ENCODE measurements around the gene TXN. TPM values are rescaled to one million over a fixed set of nuclear protein-coding genes. Genes with fewer than 3 reads are reported as not detected.

The TXN gene
- total and polyA plus RNA-seq, 10 of the 15 experiments (the other 5 are each of a cell fraction or from before 2014, with no cell fraction given) = 309 to 2,304 (median 650) TPM

- H3K9me3 ChIP-seq (replicated peaks; ENCODE audit: control insufficient read depth, insufficient read depth, low read length) = no peaks in the 10 kb centered on the region
- no peak for TF ChIP-seq ZNF24 (IDR thresholded peaks at IDR 0.05)
- TF ChIP-seq ASH2L (IDR thresholded peaks at IDR 0.05; ENCODE audit: borderline replicate concordance, low read depth) = no peak
- no peak for TF ChIP-seq EED (IDR thresholded peaks at IDR 0.05; ENCODE audit: low read depth)
- no peak for TF ChIP-seq EZH2 (IDR thresholded peaks at IDR 0.05; ENCODE audit: borderline replicate concordance, control insufficient read depth, low read depth, low read length)
- no peak for TF ChIP-seq IRF3 (IDR thresholded peaks at IDR 0.05)
- no peak for TF ChIP-seq LARP7 (IDR thresholded peaks at IDR 0.05)
- no peak for TF ChIP-seq WRNIP1 (IDR thresholded peaks at IDR 0.05; ENCODE audit: borderline replicate concordance, low read depth, low read length)
- TF ChIP-seq NBN (IDR thresholded peaks at IDR 0.05) = no peak
- no peak for TF ChIP-seq CREB1 (IDR thresholded peaks at IDR 0.05; ENCODE audit: low read depth)
- TF ChIP-seq BACH1 (IDR thresholded peaks at IDR 0.05; ENCODE audit: borderline replicate concordance) = no peak
- ChIA-PET RAD21 (ENCODE audit: unreplicated experiment) (no interaction called here), POLR2A (interaction anchor here (0.7 kb wide), 1 partner anchor 56 kb away, joined by 4 read pairs; no protein-coding TSS in a partner anchor), SMC1A (ENCODE audit: uncharacterized antibody, unreplicated experiment) (interaction anchor here (1.2 kb wide), 1 partner anchor 16 kb away, joined by 4 read pairs; no protein-coding TSS in a partner anchor), CTCF (no interaction called here)
- DNase-seq (ENCODE audit: low read depth, low spot score) (no peak), FAIRE-seq (no peak), ATAC-seq (no peak)
- 87% methylated on average over 6 of the region's 6 CpGs for WGBS (ENCODE audit: insufficient coverage, insufficient replicate concordance, low lambda C conversion rate, missing lambda C conversion rate)
- H3K27ac ChIP-seq (ENCODE audit: control insufficient read depth, insufficient read depth) = no peak overlapping the region
- no TSS peak for BruUV-seq (replicated peaks)
- no peaks in the 10 kb centered on the region for H3K4me1 ChIP-seq (ENCODE audit: control insufficient read depth, insufficient read depth, low read length)
- intact Hi-C loops (cut with micrococcal nuclease; ENCODE audit: unreplicated experiment) (no loop called here), in situ Hi-C loops (cut with MboI) (no loop called here)
- H3K4me3 ChIP-seq = no peak overlapping the region
- H3K36me3 ChIP-seq (ENCODE audit: control insufficient read depth in 2 of 2, insufficient read depth in 2 of 2, low read length in 1 of 2) = no peaks in the 10 kb centered on the region
- no peak overlapping the region for H3K4me2 ChIP-seq (ENCODE audit: control insufficient read depth, insufficient read depth)
- H3K79me2 ChIP-seq (ENCODE audit: control insufficient read depth, insufficient read depth, low read length) = no peaks in the 10 kb centered on the region
- no peak overlapping the region for H2AFZ ChIP-seq (ENCODE audit: control insufficient read depth, low read depth, low read length)
- no peaks in the 10 kb centered on the region for H4K20me1 ChIP-seq (ENCODE audit: control insufficient read depth, insufficient read depth)
- no peaks in the 10 kb centered on the region for H3K27me3 ChIP-seq (replicated peaks in 1 of 2; ENCODE audit: control insufficient read depth in 2 of 2, insufficient read depth in 2 of 2, low read length in 1 of 2)
- H3K9ac ChIP-seq (ENCODE audit: control insufficient read depth, insufficient read depth, low read length) = no peak overlapping the region
These were observed 54.1 kb downstream of the TXN start for GRCh38 chr9:110202232-110202631.
